NCI-H1436 (cell line): ENCODE measurements around the gene CALU.

Source experiments
- DNase-seq: peaks from one replicate; lab custom pipeline; 2025; lab: John Stamatoyannopoulos, UW

CALU gene

DNA sequence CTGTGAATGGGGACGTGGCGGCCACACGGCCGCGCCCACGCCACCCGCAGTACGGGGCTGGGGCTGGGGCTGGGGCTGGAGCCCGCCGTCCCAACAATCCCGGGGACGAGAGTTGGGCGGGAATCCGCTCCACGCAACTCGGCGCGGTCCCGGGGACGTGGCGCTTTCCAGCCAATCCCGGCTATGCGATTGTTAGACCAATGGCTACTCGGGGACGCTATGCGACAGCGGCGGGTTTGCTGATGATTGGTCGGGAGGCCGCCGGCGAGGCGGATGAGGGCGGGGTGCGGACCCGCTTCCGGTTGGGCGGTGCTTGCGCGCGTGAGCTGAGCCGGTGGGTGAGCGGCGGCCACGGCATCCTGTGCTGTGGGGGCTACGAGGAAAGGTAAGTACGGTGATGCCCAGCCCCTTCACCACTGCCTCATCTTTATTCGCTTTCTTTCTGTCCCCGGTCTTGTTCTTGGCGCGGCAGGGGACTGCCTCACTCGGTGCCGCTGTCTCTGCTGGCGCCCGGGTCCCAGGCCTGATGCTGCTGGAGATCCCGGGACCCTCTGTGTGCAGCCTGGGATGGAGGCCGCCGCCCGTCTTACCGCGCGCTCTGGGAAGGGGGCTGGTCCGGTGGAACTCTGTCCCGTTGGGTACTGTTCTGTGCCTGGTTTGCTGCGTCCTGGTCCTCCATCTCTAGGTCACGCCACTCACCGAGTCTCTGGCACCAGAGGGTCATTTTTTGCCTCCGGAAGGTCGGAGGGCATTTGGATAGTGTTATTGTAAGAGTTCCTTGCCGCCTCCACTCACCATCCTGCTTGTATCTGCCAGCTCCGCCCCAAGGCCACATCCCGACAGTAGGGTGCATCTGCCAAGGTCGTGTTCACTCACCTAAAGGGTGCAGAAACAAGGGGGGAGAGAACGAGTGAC lies at the start of gene CALU:
TSS of gene CALU (plus strand) at position 312 of the 915 bp plus-strand sequence. CDS start 9,225 bp downstream, outside the sequence.
- peak; percentile 93 for DNase-seq

DNA sequence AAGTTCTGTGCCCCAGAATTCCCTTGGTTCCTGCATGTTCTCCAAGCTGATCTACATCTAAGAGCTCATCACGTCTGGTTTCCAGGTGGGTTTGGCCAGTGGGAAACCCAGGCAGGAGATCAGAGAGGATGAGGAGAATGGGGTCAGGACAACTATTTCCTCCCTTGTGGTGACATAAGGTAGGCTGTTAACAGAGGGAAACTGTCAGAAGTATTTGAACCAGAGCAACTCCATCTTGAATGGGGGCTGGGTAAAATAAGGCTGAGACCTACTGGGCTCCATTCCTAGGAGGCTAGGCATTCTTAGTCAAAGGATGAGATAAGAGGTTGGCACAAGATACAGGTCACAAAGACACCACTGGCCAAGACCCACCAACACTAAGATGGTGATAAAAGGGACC lies 47.9 kb upstream of the CALU start:
- DNase-seq, result no peak

DNA sequence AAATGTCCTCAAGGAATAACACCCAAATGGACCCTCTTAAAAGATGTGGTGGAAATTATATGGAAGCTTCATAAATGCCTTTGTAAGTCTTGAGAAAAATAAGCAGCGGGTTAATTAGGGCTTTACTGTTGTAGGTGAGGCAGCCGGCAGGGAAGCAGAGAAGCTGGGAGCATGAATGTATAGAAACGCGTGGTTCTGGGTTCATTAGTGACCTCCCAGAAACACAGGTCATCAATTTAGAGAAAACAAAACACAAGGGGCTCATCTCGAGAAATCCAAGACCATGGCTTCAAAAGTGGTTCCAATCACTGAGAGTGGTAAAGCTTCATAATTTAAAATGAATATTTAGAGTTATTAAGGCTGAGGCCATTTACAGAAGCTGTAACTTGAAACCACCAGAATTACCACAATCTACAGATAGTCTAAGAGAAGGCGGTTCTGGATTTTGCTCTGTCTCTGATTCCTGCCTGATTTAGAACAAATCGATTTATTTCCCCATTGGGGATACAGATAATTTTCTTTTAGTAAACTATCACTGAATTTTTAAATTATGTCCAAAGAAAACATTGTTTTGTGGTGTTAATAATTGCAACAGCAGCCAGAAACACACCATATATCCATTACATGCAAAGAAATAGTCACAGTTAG lies 46.4 kb upstream of the CALU start:
- DNase-seq, result no peak

DNA sequence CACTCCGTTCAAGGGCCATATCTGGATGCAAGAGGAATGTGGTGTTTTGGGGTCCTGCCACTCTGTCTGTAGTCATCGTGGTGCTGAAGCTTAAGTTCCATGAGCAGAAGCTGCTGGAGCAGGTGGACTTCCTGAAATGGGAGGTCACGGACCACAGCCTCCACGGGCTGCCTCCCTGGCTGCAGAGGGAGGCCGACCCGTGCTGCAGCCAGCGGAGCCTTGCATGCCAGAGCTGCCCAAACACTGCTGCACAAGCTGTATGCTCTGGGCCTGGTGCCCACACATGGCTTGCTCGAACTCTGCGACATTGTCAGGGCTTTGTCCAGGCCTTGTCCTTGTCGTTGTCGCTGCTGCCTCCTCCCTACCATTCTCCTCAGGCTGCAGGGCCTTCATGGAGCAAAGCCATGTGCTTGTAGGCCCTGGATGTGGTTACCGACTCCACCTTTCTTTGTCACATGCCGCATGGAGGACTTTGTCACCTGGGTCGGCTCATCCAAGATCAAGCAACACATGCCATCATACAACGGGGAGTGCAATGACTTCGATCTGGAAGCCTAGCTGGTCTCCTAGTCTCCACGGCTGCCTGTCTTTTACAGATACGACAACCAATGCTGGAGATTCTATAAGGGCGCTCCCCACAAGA lies 45.7 kb upstream of the CALU start:
- no peak for DNase-seq

DNA sequence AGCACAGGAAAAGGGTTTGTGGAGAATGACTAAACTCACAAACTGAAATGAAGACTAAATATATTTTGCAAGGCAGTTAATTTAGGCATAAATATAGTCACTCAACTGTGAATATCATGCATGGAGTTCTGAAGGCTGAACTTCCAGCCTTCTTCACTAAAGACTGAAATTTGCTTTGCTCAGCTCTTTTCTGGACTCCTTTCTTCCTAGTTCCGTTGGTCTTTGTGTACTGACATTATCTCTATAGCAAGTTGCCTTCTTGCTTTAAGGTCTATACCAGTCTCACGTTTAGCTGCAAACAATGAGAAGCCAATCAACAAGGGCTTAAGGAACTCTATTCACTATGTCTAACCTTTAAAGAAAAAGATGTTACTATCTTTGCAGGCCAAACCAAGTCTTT lies 44.4 kb upstream of the CALU start:
- no peak for DNase-seq

DNA sequence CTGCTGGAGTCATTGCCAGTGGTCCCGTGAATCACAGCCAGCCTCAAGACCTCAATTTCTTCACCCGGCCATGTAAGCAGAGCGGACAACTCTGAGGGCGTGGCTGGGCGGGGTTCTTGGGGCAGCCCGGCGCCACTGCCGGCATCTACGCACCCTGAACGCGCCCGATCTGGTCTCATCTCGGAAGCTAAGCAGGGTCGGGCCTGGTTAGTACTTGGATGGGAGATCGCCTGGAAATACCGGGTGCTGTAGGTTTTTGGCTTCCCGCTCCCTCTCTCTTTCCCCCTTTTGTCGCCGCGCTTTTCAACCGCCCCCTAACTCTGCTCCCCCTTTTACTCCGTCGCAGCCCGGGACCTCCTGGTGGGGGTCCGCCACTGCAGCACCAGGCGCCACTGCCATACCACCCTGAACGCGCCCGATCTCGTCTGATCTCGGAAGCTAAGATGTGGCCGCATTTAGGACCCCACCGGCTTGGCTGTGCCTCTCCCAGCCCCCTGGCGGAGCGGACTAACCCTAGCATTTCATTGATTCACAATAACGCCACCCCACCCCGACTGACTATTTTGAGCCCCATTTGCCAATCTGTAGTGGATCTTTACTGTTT lies 41.8 kb upstream of the CALU start:
- no peak for DNase-seq

DNA sequence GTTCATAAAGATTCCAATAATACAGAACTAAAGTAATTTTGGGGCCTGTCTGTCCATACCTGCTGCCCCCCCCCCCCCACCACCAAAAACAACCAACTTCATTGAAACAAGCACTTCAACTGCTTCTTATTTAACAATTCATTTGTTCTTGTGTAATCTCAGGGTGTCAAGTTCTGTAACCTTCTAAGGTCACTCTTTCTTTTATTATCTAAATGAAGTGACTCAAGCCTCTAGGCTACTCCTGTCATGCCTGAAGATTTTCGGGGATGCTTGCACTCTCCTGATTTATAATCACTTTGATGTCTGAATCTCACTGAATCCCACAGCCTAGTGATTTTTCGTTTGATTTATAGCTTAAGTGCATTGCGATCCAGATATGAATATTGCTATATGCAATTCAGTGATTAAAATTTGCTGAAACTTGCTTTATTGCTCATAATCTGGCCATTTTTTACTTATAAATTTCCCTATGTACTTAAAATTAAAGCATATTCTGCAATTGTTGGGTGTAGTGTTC lies 39.9 kb upstream of the CALU start:
- no peak for DNase-seq

DNA sequence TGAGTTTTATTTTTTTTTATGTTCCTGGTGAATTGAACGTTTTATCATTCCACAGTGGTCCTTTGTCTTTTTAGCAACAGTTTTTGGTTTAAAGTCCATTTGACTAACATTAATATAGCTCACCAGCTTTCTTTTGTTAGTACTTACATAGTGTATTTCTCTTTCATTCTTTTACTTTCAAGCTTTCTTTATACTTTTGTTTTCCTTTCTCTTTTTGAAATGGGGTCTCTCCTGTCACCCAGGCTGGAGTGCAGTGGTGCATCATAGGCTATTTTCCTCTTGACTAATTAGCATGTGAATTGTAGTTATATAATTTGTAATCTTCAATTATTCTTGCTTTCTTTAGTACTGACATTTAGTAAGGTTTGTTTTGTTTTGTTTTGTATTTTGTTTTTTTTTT lies 39.3 kb upstream of the CALU start:
- no peak for DNase-seq

DNA sequence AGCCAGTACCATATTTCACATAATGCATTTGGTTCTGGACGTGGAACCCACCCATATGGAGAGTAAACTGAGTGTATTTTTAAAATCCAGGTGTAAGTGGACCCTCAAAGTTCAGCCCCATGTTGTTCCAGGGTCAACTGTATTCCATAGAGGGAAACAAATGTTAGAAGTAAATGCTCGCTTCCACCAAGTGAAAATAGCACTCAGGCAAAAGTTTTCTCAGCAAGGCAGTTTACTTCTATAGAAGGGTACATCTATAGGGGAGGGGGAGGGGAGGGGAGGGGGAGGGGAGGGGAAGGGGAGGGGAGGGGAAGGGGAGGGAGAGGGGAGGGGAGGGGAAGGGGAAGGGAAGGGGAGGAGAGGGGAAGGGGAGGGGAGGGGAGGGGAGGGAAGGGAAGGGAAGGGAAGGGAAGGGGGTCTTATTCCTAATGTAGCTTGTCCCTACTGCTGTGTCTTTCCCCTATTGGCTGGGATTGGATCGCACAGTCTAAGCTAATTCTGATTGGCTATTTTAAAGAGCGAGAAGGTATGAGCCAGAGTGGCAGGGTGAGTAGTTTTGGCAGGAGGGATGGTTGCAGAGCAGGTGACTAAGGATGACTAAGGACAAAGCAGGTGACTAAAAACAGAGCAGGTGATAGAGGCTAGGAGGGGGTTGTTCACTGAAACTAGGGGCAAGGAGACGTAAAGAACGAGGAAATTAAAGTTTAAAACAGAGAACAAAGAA lies 37.9 kb upstream of the CALU start:
- DNase-seq, result no peak

DNA sequence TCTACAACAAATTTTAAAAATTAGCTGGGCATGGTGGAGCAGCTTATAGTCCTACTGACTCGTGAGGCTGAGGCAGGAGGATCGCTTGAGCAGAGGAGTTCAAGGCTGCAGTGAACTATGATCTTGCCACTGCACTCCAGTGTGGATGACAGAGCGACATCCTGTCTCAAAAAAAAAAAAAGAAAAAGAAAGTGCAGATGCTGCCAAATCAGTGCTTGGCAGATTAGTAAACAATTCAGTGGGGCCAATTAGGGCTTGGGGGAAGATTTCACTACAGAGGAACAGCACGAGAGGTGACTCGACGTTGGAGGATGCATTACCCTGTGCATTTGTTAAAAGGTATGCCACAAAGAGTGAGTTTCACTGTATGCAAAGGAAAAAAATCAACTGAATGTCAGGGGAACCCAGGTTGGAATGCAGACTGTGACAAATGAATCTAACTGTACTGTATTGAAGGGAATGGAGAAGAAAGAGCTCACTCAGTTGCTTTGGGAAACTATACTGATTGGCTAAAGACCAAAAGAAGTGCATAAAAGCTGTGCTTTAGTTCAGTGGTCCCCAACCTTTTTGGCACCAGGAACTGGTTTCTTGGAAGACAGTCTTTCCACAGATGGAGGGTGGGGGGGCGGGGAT lies 35.4 kb upstream of the CALU start:
- DNase-seq, result no peak

DNA sequence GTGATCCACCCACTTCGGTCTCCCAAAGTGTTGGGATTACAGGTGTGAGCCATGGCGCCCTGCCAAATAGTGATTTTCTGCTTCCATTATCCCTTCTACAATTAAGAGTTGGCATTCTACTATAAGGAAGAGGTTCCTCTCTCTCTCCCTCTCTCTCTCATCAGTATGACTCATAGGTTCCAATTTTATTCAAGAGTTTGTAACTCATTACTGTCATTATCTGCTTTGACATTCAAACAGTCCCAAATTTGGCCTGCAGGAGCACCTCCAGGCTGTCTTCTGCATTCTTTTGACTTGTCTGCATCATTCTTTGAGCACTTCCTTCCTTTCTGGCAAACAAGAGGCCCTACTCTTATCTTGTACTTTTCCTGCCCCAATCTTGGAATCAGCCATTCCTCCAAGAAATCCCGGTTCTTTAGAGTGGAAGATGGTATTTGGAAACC lies 33.2 kb upstream of the CALU start:
- DNase-seq, result no peak

DNA sequence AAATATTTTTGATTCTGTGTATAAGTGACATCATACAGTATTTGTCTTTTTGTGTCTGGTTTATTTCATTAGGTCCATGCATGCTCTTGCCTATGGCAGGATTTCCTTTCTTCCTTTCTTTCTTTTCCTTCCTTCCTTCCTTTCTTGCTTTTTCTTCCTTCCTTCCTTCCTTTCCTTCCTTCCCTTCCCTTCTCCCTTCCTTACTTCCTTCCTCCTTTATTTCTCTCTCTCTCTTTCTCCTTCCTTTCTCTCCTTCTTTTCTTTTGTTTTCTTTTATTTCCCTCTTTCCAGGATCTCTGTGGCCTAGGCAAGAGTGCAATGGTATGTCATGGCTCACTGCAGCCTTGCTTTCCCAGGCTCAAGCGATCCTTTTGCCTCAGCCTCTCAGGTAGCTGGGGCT lies 31.4 kb upstream of the CALU start:
- no peak for DNase-seq

DNA sequence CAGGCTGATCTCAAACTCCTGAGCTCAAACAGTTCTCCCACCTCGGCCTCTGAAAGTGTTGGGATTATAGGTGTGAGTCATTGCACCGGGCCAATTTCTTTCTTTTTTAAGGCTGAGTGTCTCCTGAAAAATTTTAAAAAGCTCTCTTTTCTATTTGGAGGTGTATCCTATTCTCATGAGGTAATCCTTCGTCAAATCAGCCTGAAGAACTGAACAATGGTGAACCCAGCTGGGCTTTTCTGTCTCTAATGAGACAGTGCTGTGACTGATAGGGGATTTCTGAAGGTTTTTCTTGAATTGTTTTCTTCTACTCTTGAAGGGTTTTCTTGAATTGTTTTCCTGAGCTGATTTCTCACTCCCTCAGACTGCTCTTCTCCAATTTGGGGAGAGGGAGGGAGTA lies 30.9 kb upstream of the CALU start:
- DNase-seq, result no peak

DNA sequence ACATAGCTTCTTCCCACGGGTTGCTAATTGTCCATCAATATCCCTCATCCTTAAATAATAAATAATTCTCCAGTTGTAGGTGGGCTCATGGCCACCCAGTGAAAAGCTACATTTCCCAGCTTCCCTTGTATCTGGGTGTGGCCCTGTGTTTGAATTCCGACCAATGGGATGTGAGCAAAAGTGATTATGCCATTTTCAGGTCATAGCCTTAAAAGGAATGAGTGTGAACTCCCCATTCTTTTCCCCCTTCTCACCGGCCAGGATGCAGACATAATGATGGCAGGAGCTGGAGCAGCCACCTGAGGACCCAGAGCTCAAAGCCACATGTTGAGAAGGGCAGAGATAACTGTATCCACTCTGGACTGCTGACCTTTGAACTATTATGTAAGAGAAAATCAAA lies 30.3 kb upstream of the CALU start:
- DNase-seq, result no peak

DNA sequence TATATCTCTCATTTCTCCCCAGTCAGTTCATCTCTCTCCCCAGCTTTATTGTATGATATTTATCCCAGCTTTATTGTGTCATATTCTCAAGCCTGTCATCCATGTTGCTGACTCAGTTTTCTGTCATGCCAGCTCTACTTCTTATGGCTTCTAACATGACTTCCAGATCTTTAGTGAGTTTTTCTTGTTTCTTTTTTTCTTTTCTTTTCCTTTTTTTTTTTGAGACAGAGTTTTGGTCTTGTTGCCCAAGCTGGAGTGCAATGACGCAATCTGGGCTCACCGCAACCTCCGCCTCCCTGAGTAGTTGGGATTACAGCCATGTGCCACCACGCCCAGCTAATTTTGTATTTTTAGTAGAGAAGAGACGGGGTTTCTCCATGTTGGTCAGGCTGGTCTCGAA lies 28.7 kb upstream of the CALU start:
- no peak for DNase-seq

DNA sequence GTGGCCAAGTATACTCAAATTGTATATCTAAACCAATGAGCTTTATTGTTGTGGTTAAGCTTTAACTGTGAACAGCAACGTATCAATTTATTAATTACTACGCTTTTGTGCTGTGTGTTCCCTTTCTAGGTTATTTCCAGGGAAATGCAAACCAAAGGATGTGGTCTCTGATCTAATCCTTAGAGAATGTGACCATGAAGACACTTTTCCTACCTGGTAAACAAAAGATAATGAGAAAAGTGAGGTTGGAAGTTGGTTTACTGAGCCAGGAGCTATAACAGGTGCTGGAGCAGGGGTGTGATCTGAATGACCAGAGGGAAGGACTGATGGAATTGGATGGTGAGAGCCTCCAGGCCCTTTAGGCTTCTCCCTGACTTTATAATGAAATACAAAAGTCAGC lies 25.4 kb upstream of the CALU start:
- DNase-seq, result no peak

DNA sequence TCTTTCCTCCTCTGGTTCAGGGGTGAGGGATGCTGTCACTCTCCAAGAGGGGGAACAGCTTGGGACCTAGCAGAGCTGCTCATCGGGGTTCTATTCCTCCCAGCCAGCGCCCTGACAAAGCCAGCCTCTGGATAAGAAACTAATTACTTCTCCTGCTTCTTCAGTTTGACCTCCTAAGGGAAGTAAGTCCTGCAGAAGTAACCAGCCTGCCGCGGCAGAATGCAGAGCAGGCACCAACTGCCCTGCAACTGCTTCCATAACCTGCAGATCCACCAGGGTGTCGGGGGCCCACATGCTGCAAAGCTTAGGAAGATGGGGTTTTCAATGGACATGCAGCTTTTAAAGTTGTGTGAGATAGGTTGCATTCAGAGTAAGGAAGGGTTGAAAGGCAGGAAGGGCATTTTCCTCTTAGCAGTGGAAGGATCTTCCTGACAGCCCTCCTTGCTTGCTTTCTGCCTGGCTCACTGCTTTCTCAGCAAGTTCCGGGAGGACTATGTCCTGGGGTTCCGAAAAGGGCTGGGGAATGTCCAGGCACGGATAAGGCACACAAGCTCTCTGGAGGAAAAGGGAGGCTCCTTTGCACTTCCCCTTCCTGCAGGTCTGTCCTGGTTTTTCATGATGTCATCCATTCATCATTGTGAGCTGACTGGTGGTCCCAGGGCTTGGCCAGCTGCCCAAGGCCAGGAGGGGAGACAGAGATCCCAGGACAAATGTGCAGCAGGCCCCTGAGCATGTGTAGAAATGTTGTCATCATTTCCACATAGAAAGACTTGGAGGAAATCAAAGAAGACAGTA lies 24.3 kb upstream of the CALU start:
- no peak for DNase-seq

DNA sequence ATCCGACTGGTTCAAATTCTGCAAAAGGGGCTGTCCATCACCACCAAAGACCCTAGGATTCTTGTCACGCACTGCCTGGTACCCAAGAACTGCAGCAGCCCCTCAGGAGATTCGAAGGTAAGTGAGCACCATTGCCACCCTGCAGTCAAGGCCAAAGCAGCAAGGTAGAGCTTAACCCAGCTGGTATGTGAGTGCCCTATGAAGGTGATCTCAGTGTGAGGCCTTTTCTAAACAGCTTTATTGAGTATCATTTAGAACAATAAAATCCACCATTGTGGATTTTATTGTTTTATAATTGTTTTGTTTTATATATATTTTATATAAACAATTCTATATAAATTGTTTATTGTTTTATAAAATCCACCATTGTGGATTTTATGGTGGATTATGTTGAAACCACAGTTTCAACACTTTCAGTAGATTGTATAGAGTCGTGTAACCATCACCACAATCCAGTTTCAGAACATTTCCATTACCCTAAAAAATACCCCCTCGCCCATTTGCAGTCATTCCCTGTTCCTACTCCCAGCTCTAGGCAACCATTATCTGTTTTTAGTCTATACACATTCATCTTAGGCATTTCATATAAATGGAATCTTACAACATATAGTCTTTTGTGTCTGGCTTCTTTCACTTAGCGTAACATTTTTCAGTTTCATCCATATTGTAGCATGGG lies 20.1 kb upstream of the CALU start:
- no peak for DNase-seq

DNA sequence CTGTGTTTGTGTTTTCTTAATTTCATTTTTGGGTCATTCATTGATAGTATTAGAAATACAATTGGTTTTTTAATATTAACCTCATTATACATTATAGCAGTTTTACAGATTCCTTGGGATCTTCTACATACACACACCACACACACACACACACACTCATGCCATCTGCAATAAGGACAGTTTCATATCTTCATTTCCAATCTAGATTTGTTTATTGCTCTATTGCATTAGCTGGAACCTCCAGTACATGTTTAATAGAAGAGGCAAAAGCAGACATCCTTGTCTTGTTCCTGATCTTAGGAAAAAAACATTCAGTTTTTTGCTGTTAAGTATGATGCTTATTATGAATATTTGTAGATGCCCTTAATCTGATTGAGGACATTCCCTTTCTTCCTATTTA lies 17.8 kb upstream of the CALU start:
- DNase-seq, result no peak

DNA sequence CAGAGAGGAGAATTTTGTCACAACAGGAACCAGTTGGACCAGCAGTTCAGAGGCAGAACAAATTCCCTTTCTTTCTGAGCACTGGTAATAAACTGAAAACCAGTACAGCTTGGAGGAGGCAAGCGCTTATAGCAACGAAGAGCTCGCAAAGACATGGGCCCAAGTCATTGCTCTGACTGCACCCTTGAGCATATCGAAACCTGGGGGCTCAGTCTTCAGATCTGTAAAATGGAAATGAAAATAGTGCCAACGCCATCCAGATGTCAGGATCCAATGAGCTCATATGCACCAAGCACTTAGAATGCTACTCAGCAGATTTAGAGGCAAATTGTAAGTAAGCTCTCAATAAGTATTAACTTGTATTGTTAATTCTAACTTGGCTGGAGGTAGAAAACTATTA lies 14.4 kb upstream of the CALU start:
- DNase-seq, result no peak
